KBM-7 (cell line): ENCODE measurements around the gene DLX5.

Experiments
- DNase-seq: peaks from one replicate; pipeline ENCODE4 v3.0.0-alpha.2; 2015
- in situ Hi-C: fragments of 300-500 bp; cut with MboI; formaldehyde crosslinking; loops from 2 replicates; pipeline ENCODE4 v1.14.3; 2020; ENCODE audit warnings: low sequenced_read_pairs, low pct_unique_long_range_greater_than_20kb, mixed read lengths

The DLX5 gene

GRCh38 chr7:97019710-97020225 is 4.9 kb downstream of the DLX5 start:
- DNase-seq = no peak
- in situ Hi-C loops = no loop called here

- no peak for DNase-seq
- in situ Hi-C loops = no loop called here
Observed at GRCh38 chr7:97018791-97019531, 5.7 kb downstream of the DLX5 start.

GRCh38 chr7:97018126-97018601 is 6.5 kb downstream of the DLX5 start:
- in situ Hi-C loops = no loop called here
- no peak for DNase-seq

GRCh38 chr7:97017192-97018125 is 7.2 kb downstream of the DLX5 start:
- in situ Hi-C loops = no loop called here
- no peak for DNase-seq

GRCh38 chr7:97016381-97017191 is 8.0 kb downstream of the DLX5 start:
- DNase-seq = no peak
- in situ Hi-C loops = no loop called here

GRCh38 chr7:97015756-97016380 is 8.8 kb downstream of the DLX5 start:
- DNase-seq = no peak
- in situ Hi-C loops = no loop called here

- DNase-seq = no peak
- in situ Hi-C loops = no loop called here
Observed at GRCh38 chr7:97015279-97015678, 9.4 kb downstream of the DLX5 start.

GRCh38 chr7:97014145-97014750 is 10.4 kb downstream of the DLX5 start:
- in situ Hi-C loops = no loop called here
- no peak for DNase-seq

- no peak for DNase-seq
- in situ Hi-C loops = no loop called here
Observed at GRCh38 chr7:97013845-97014134, 10.8 kb downstream of the DLX5 start.

- DNase-seq = no peak
- in situ Hi-C loops = no loop called here
Observed at GRCh38 chr7:97013134-97013844, 11.3 kb downstream of the DLX5 start.

- in situ Hi-C loops = no loop called here
- no peak for DNase-seq
Observed at GRCh38 chr7:97012365-97013133, 12.1 kb downstream of the DLX5 start.

GRCh38 chr7:97011536-97012364 is 12.9 kb downstream of the DLX5 start:
- in situ Hi-C loops = no loop called here
- DNase-seq = no peak

- in situ Hi-C loops = no loop called here
- no peak for DNase-seq
Observed at GRCh38 chr7:97011104-97011503, 13.5 kb downstream of the DLX5 start.

- in situ Hi-C loops = no loop called here
- no peak for DNase-seq
Observed at GRCh38 chr7:97009753-97010732, 14.6 kb downstream of the DLX5 start.

- in situ Hi-C loops = no loop called here
- no peak for DNase-seq
Observed at GRCh38 chr7:97008275-97008917, 16.2 kb downstream of the DLX5 start.
